Activated CD4-positive, alpha-beta T cell treated with anti-CD3 and anti-CD28 coated beads, Interleukin-2, Interleukin-4, amounts not matched to agents 100 ng/mL and 50 ng/mL, durations not matched to agents 16 hours and 8 hours (primary cell): Measurements from ENCODE around the gene ADIPOR2.
"Not testable (repeated sequence)": the region's sequence is repeated elsewhere in the genome, so short reads cannot be mapped to it uniquely, and the experiment has no call there.

Experiments used
- DNase-seq: peaks from one replicate; pipeline ENCODE4 v3.0.0-alpha.2; 2020; ENCODE audit warnings: low spot score

ADIPOR2 gene

DNA sequence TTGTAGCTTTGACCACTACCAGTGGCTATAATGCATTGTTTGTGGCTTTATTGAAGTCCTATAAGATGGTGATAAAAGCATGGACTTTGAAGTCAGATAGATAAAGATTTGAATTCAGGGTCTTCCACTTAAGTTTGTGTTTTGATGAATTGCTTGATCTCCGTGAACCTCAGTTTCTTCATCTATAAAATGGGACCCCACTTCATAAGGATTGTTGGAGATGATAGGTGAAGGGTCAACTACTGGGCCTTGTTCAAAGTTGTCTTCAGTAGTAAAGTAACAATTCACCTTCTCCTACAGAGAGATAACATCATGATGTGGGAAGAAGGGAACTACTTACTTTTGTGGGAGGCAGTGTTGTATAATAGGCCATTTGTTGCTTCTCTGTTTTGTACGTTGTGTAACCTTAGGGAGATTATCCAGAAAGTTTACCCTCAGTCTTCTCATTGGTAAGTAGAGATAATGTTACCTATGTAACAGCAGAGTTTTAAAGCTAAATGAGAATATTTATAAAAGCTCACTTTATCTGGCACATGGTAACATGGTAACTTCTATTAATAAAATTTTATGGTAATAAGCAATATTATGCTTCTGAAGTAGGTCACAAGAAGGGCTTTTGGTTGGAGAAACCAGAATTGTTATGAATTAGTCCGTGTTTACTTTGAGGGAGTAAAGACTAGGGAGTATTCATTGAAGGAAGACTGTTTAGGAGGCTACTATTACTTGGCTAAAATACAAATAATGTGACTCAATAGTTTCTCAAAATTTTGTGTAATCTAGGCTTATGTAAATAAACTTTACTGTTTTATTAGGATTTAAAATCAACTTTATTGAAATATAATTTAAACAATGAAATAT lies 15.1 kb downstream of the ADIPOR2 start:
- no peak for DNase-seq

DNA sequence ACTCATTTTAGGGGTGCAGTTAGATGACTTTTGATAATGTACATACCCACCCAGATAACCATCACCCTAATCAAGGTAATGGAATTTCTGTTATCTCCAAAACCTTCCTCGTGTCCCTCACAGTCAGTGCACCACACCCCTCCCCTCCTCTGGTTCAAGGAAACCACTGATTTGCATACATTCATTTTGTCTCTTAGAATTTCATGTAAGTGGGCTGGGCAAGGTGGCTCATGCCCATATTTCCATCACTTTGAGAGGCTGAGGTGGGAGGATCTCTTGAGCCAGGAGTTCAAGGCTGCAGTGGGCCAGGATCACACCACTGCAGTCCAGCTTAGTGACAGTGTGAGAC lies 15.7 kb downstream of the ADIPOR2 start:
- no peak for DNase-seq

GRCh38 chr12:1707051-1707450 lies 16.2 kb downstream of the ADIPOR2 start:
- DNase-seq = no peak

- not testable (repeated sequence) for DNase-seq
These were observed 19.1 kb downstream of the ADIPOR2 start for GRCh38 chr12:1709968-1710367.

DNA sequence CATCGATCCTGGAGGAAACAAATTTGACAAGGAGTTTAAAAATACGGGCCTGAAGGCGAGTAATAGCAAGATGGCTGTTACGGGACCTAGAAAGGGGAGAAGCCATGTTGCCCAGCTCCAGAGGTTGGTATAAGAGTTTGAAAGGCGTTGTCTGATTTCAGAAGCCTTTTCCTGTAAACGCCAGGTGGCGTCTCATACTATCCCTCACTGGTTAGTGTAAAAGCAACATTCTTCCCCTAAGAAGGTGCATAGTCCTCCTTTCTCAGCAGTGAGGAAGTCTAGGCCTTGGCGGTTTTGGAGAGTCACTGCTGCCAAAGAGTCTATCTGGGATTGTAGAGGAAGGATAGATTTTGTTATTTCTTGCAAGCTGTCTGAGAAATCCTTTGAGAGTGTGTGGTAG lies 20.0 kb downstream of the ADIPOR2 start:
- not testable (repeated sequence) for DNase-seq

- not testable (repeated sequence) for DNase-seq
These were observed 20.8 kb downstream of the ADIPOR2 start for GRCh38 chr12:1711536-1712211.

- DNase-seq = not testable (repeated sequence)
These were observed 21.4 kb downstream of the ADIPOR2 start for GRCh38 chr12:1712305-1712704.

- not testable (repeated sequence) for DNase-seq
These were observed 22.0 kb downstream of the ADIPOR2 start for GRCh38 chr12:1712852-1713251.

DNA sequence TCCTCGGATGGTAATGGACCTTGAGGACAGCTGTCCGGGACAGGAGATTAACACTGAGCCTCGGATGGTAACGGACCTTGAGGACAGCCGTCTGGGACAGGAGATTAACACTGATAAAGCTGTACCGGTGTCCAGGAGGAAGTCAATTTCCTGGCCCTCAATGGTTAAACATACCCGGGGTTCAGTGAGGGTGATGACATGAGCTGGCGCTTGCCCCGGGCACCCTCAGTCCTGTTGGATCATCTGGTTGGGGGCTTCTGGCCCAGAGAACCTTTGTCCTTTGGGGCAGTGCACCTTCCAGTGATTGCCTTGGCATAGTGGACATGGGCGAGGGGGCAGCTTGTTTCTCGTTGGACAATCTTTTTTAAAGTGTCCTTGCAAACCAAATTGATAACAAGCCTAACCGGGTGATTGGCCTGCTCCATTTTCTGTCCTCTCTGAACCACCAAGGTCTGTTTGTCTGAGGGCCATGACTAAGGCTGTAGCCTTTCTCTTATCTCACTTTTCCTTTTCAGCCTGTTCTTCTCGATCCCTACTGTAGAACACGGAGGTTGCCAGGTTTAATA lies 23.0 kb downstream of the ADIPOR2 start:
- DNase-seq = not testable (repeated sequence)

- DNase-seq = not testable (repeated sequence)
These were observed 24.6 kb downstream of the ADIPOR2 start for GRCh38 chr12:1715459-1715858.

- DNase-seq = no peak
These were observed 25.5 kb downstream of the ADIPOR2 start for GRCh38 chr12:1716215-1716862.

- DNase-seq = no peak
These were observed 26.0 kb downstream of the ADIPOR2 start for GRCh38 chr12:1716911-1717310.

DNA sequence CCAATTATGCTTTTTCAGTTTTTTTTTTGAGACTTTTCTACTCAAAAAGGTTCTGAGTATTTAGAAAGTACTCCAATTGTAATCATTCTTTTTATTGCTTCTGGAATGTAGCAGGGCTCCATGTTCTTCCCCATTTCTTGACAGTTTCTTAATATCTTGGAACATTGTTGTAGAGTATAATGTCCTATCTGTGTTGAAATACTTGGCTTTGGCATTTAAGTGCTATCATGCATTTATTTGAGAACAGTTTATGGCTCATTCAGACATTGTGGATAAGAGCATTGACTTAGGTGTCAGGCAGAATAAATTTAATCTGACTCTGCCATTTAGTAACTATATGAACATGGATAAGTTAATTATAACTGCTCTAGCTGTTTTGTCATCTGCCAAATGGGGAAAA lies 28.3 kb downstream of the ADIPOR2 start:
- DNase-seq = no peak

GRCh38 chr12:1720494-1720893 lies 29.6 kb downstream of the ADIPOR2 start:
- no peak for DNase-seq

DNA sequence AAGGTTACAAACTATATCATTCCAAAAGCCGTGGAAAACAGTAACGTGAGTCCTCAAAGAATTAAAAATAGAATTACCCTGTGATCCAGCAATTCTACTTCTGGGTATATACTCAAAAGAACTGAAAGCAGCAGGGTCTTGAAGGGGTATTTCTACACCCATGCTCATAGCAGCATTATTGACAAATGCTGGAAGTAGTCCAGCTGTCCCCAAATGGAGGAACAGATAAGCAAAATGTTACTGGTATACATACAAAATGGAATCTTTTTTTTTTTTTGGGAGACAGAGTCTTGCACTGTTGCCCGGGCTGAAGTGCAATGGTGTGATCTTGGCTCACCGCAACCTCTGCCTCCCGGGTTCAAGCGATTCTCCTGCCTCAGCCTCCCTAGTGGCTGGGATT lies 32.9 kb downstream of the ADIPOR2 start:
- no peak for DNase-seq

GRCh38 chr12:1724250-1724649 lies 33.4 kb downstream of the ADIPOR2 start:
- no peak for DNase-seq

- no peak for DNase-seq
These were observed 35.9 kb downstream of the ADIPOR2 start for GRCh38 chr12:1726753-1727152.

GRCh38 chr12:1728824-1729223 lies 38.0 kb downstream of the ADIPOR2 start:
- DNase-seq = no peak

DNA sequence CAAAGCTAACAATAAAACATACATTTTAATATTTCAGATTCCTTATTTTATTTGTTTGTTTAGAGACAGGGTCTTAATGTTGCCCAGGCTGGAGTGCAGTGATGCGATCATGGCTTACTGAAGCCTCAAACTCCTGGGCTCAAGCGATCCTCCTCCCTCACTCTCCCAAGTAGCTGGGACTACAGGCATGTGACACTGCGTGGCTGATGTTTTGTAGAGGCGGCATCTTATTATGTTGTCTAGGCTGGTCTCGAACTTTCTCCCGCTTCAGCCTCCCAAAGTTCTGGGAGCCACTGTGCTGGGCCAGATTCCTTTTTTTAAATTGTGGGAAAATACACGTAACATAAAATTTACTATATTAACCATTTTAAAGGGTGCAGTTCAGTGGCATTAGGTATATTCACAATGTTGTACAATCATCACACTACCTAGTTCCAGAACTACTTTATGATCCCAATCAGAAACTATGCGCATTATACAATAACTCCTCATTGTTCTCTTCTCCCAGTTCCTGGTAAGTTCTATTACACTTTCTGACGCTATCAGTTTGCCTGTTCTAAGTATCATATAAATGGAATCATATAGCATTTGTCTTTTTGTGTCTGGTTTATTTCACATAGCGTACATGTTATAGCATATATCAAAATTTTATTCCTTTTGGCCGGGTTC lies 40.3 kb downstream of the ADIPOR2 start:
- DNase-seq = no peak

DNA sequence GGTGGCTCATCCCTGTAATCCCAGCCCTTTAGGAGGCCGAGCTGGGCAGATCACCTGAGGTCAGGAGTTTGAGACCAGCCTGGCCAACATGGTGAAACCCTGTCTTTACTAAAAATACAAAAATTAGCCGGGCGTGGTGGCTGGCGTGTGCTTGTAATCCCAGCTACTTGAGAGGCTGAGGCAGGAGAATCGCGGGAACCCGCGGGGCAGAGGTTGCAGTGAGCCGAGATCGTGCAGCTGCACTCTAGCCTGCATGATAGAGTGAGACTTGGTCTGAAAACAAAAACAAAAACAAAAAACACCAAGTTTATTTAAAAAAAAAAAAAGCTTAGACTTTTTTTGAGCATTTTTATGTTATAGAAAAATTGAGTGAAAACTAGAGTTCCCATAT lies 40.8 kb downstream of the ADIPOR2 start:
- not testable (repeated sequence) for DNase-seq

DNA sequence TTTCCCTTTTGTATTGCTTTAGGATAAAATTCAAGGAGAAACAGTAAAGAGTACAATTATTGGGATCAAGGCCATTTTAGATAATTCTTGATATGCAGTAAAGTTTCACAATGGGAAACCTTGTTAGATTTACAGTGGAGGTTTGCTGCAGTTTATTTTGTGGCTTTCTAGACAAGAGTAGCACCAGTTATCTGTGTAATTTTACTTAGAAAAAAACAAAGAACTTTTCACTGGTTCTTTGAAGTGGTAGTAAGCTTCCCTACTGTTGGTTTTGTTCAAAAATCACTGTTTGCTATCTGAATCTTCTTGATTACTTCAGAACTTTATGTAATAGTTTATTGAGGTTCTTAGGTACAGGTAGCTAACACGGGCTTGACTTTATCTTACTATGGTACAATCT lies 42.0 kb downstream of the ADIPOR2 start:
- DNase-seq = no peak

DNA sequence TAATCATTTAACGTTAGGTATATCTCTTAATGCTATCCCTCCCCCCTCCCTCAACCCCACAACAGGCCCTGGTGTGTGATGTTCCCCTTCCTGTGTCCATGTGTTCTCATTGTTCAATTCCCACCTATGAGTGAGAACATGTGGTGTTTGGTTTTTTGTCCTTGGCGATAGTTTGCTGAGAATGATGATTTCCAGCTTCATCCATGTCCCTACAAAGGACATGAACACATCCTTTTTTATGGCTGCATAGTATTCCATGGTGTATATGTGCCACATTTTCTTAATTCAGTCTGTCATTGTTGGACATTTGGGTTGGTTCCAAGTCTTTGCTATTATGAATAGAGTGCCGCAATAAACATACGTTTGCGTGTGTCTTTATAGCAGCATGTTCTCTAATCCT lies 42.8 kb downstream of the ADIPOR2 start:
- DNase-seq = not testable (repeated sequence)
